Left cardiac atrium (tissue), 4 donors: ENCODE measurements around the gene TMEM114. TPM values are rescaled to one million over a fixed set of nuclear protein-coding genes. Genes with fewer than 3 reads are reported as not detected.
A peak's percentile ranks its signal among the peaks of the same experiment; 100 is the strongest.

ENCODE experiments used
- ATAC-seq, 2 donors: fragments of 200-7000 bp; cut with Tn5 transposase; one replicate each; pipeline ENCODE4 v1.9.1; 2020; ENCODE audit warnings: mild to moderate bottlenecking in 2 of 2, moderate library complexity in 2 of 2
- DNase-seq: peaks from one replicate; pipeline ENCODE4 v3.0.0-alpha.2; 2020
- intact Hi-C, 2 donors: fragments of 100-400 bp; cut with DNase I; formaldehyde crosslinking; loops; one replicate each; pipeline versions ENCODE4 v1.14.1 to v1.15.1; 2022 to 2023
- long read RNA-seq: library from polyadenylated mRNA; unstranded; transcript quantifications from one replicate; pipeline ENCODE4 v2.0.0, GENCODE V29; 2021
- total RNA-seq, 2 donors: library from RNA; stranded (reverse); fragmentation: NEBNext Ultra II Directional; extraction: Animal tissue kit (Norgen Biotek cat#: 25700); gene quantifications; one replicate each; pipeline ENCODE4 v1.2.1, GENCODE V29; 2021
- donor health status: DM: no; HTN: yes; CAD: no.
- donor health status: DM: no; HTN: yes; CAD: no; lungs with severe emphysema.
- donor health status: DM: yes; HTN: yes; CAD: no.
- donor health status: Dilated cardiomyopathy.

TMEM114 gene
- not detected for total RNA-seq
- long read RNA-seq = 0 reads

- ATAC-seq = no peak
- intact Hi-C loops = no loop called here
- DNase-seq = no peak
Measured at GRCh38 chr16:8589900-8590688, at the start of gene TMEM114. Gene TMEM114 (minus strand): TSS chr16:8590511. CDS start chr16:8589838, 673 bp downstream.

GRCh38 chr16:8639694-8640093 lies 49.4 kb upstream of the TMEM114 start:
- intact Hi-C loops = no loop called here
- DNase-seq (no peak), ATAC-seq (no peak)

GRCh38 chr16:8634991-8635736 lies 44.9 kb upstream of the TMEM114 start:
- DNase-seq (no peak), ATAC-seq (no peak)
- intact Hi-C loops = no loop called here

DNA sequence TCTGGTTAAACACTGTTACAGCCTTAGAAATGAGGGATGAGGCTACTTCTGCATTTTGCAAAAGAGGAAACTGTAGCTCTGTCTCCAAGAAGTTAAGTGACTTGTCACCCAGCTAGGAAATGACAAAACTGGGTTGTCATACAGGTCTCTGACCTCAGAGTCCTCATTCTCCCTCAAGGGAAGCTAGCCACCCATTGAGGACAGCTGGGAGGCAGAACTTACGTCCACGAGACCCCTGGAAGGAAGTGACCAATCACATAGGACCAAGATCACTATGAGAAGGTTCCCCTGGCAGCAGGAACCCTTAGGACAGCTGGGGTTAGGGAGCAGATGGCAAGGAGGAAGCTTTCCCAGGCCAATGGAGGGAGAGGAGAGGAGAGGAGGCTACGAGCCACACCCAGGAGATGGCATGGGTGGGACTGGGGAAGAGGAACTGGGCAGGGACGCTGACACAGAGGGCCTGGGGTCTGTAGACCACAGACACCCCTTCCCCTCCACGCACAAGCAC lies 42.4 kb upstream of the TMEM114 start:
- intact Hi-C loops = no loop called here
- DNase-seq (peak; percentile 30), ATAC-seq (peak; percentile 60 to 82)

- intact Hi-C loops = no loop called here
Measured at GRCh38 chr16:8631818-8632465, 41.6 kb upstream of the TMEM114 start.

GRCh38 chr16:8631373-8631772 lies 41.1 kb upstream of the TMEM114 start:
- ATAC-seq (no peak), DNase-seq (no peak)
- intact Hi-C loops = no loop called here

More at GRCh38 chr16:8631818-8632465, 41.6 kb upstream of the TMEM114 start:
- ATAC-seq (no peak), DNase-seq (no peak)

- intact Hi-C loops = no loop called here
- ATAC-seq (no peak), DNase-seq (no peak)
Measured at GRCh38 chr16:8630255-8630953, 40.1 kb upstream of the TMEM114 start.

- ATAC-seq = no peak
- intact Hi-C loops = no loop called here
Measured at GRCh38 chr16:8628981-8629725, 38.8 kb upstream of the TMEM114 start.

GRCh38 chr16:8627456-8627855 lies 37.1 kb upstream of the TMEM114 start:
- no peak for ATAC-seq
- intact Hi-C loops = no loop called here
- no peak for DNase-seq

More at GRCh38 chr16:8628981-8629725, 38.8 kb upstream of the TMEM114 start:
- no peak for DNase-seq

DNA sequence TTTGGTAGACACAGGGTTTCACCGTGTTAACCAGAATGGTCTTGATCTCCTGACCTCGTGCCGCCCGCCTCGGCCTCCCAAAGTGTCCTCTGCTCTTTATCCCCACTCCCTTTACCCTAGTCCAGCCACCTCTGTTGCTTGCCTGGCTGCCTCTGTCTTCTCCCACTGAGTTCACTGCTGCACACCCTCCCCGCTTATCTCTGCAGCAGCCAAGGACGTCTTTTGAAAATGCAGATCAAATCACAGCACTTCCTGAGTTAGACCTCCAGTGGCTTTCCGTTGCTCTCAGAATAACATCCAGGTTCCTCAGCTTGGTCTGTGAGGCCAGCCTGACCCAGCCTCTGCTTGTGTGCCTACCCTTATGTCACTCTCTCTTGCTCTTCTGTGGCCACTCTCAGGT lies 36.6 kb upstream of the TMEM114 start:
- ATAC-seq (no peak), DNase-seq (no peak)
- intact Hi-C loops = no loop called here

- intact Hi-C loops = no loop called here
- no peak for ATAC-seq
- DNase-seq = no peak
Measured at GRCh38 chr16:8625491-8626087, 35.3 kb upstream of the TMEM114 start.

DNA sequence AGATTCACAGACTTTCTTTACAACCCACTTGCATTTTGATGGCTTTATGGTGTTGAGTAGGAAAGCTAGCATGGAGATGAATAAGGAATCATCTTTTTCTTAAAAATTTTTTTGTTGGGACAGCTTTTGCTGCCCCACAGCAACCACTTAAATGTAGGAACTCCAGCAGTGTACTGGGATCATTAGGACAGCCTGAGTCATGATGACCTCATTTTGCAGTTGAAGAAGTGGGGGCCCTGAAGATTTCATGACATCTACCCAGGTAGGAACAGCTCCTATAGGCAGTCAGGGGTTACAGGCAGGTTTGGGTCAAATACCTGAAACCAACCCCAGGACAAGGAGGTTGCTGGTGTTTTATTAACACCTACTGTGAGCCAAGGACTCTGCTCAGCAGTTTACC lies 33.3 kb upstream of the TMEM114 start:
- intact Hi-C loops = loop anchor here in 1 of 2 donors (5.0 kb wide), 1 partner anchor 56 kb away; no protein-coding TSS in a partner anchor
- ATAC-seq (no peak), DNase-seq (no peak)

GRCh38 chr16:8622315-8622656 lies 32.0 kb upstream of the TMEM114 start:
- intact Hi-C loops = loop anchor here in 1 of 2 donors (5.0 kb wide), 1 partner anchor 55 kb away; no protein-coding TSS in a partner anchor
- DNase-seq (no peak), ATAC-seq (peak in 1 of 2 donors; percentile 5)

- DNase-seq (peak; percentile 94), ATAC-seq (peak; percentile 99 to 100)
- intact Hi-C loops = loop anchor here in 1 of 2 donors (5.0 kb wide), 1 partner anchor 54 kb away; no protein-coding TSS in a partner anchor
Measured at GRCh38 chr16:8621572-8622314, 31.4 kb upstream of the TMEM114 start, which contains the start of gene METTL22. Gene METTL22 (plus strand): TSS chr16:8621698. CDS start chr16:8625666, 3,968 bp downstream.

- intact Hi-C loops = loop anchor here in 1 of 2 donors (5.0 kb wide), 1 partner anchor 54 kb away; no protein-coding TSS in a partner anchor
- no peak for ATAC-seq
- DNase-seq = no peak
Measured at GRCh38 chr16:8621222-8621571, 30.9 kb upstream of the TMEM114 start.

- no peak for DNase-seq
- intact Hi-C loops = loop anchor here in 1 of 2 donors (5.0 kb wide), 1 partner anchor 53 kb away; no protein-coding TSS in a partner anchor
- no peak for ATAC-seq
Measured at GRCh38 chr16:8620535-8620934, 30.2 kb upstream of the TMEM114 start.
